ENCODE data around the gene PLOD1. TPM values are rescaled to one million over a fixed set of nuclear protein-coding genes. Genes with fewer than 3 reads are reported as not detected.

Gene PLOD1
- total RNA-seq, 1 donor from 2014 or later, result 52.6 TPM

DNA sequence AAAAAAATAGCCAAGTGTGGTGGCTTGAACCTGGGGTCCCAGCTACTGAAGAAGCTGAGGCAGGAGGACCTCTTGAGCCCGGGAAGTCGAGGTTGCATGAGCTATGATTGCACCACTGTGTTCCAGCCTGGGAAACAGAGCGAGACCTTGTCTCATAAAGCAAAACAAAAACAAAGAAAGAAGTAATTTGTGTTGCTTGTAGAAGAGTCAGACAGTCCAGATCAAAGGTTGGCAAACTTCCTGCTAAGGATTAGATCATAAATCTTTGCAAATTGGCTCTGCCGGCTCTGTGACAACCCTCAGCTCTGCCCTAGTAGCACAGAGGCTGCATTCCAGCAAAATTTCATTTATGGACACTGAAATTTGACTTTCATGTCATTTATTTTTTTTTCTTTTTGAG lies 26.7 kb downstream of the PLOD1 start:
- intact Hi-C loops (cut with DNase I), result no loop called here
- no peak for DNase-seq (ENCODE audit: low spot score)

DNA sequence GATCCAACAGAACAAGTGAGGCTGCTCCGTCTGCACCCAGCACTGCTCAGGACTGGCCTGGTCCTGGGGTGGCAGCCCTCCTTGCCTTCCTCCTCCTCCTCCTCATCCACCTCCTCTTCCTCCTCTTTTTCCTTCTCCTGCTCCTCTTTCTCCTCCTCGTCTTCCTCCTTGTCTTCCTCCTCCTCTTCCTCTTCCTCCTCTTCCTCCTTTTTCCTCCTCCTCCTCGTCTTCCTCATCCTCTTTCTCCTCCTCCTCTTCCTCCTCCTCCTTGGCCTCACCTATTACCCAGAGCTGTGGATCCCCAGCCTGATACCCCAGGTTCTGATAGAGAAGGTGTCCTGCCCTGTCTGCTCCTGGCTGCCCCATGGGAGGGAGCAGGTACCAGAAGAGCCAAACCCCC lies 29.1 kb downstream of the PLOD1 start:
- DNase-seq (ENCODE audit: low spot score), result no peak
- intact Hi-C loops (cut with DNase I), result no loop called here

DNA sequence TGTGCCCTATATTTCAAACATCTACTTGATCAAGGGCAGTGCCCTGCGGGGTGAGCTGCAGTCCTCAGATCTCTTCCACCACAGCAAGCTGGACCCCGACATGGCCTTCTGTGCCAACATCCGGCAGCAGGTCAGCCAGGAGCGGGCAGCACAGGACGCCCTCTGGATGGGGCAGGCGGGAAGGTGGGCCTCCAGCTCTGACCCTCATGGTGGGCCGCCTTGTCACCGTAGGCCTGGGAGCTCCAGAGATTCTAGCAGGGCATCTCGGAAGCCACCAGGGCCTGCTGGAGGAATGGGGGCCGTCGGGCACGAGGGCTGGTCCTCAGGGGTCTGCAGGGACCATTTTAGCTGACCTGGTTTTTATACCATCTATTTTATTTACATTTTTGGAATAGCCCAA lies 30.1 kb downstream of the PLOD1 start:
- no peak for DNase-seq (ENCODE audit: low spot score)
- intact Hi-C loops (cut with DNase I), result loop anchor here (5.0 kb wide), 1 partner anchor 127 kb away; no protein-coding TSS in a partner anchor

DNA sequence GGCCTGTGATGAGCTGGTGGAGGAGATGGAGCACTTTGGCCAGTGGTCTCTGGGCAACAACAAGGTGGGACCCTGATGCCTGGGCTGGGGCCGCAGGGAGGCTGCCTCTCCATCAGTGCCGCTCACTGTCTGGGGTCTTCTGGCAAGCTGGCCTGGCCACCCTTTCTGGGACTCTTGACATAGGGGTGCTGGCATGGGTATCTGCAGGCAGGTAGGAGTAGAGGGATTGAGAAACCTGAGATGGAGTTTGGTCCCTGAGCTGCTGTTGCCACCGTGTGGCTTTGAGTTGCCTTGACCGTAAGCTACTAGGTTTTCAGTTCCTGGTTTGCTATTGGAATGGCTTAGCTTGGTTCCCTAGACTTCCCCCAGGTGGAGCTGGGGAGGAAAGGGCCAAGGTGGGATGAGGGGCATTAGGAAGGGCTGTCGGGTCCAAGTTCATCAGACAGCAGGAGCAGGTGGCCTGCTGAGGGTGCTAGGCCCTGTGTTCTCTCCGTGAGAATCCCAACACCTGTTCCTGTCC lies 32.6 kb downstream of the PLOD1 start:
- intact Hi-C loops (cut with DNase I), result loop anchor here (5.0 kb wide), 1 partner anchor 130 kb away; no protein-coding TSS in a partner anchor

DNA sequence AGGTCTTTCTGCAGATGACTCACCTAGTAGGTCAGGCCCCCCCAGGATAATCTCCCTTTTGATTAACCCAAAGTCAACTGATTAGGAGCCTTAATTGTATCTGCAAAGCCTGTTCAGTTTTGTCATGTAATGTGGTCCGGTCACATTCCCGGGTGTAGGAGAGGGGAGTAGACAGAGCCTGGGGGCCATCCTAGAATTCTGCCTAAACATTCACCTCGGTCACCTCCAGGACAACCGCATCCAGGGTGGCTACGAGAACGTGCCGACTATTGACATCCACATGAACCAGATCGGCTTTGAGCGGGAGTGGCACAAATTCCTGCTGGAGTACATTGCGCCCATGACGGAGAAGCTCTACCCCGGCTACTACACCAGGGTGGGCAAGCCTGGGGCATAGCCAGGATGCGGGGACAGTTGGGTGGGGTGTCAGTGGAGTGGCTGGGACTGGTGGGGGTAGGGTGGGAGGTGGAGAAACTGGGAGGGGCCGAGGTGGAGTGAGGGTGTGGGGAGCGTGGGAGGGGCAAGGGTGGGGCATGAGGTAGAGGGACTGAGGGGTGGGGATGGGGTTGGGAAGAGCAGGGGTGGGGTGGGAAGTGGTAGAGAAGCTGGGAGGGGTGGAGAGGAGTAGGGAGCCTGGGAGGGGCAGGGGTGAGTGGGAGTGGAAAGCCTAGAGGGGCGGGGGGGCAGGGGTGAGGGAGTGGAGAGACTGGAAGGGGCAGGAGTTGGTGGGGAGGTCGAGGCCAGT lies 36.1 kb downstream of the PLOD1 start:
- intact Hi-C loops (cut with DNase I), result no loop called here
- no peak for DNase-seq (ENCODE audit: low spot score)

More for the DNA sequence above, 32.6 kb downstream of the PLOD1 start:
- DNase-seq (ENCODE audit: low spot score), result no peak

DNA sequence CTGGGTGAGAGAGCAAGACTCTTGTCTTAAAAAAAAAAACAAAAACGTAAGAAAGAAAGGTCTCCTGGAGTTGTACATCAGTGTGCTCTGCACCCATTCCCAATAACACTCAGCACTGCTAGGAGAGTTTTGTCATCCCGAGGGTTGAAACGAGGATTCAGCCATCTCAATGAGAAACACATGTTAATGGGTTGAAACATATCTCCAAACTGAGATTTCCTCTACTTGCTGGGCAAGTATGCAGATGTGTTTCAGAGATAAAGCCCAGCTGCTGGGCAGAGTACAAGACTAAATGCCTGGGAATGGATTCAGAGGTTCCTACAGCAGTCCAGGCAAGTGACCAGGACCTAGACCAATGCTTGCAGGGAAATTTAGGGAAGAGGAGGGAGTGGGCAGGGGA lies 43.1 kb downstream of the PLOD1 start:
- DNase-seq (ENCODE audit: low spot score), result no peak
- intact Hi-C loops (cut with DNase I), result loop anchor here (5.0 kb wide), 1 partner anchor 40 kb away; no protein-coding TSS in a partner anchor

DNA sequence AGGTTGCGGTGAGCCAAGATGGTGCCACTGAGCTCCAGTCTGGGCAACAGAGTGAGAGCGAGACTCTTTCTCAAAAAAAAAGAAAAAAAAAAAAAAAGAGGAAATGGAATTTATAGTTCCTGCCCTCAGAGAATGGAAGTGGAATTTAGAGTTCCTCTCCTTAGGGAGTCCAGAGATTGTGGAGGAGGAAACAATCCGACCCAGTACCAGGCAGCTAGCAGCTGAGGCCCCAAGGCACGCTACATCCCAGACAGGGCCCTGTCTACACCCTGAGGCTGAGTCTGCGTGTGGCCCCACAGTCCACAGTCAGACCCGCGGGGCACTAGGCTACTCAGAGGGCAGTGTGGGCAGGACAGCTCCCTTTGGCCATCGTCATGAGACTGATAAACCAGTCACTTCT lies 43.8 kb downstream of the PLOD1 start:
- intact Hi-C loops (cut with DNase I), result loop anchor here (5.0 kb wide), 1 partner anchor 41 kb away; no protein-coding TSS in a partner anchor
- no peak for DNase-seq (ENCODE audit: low spot score)

DNA sequence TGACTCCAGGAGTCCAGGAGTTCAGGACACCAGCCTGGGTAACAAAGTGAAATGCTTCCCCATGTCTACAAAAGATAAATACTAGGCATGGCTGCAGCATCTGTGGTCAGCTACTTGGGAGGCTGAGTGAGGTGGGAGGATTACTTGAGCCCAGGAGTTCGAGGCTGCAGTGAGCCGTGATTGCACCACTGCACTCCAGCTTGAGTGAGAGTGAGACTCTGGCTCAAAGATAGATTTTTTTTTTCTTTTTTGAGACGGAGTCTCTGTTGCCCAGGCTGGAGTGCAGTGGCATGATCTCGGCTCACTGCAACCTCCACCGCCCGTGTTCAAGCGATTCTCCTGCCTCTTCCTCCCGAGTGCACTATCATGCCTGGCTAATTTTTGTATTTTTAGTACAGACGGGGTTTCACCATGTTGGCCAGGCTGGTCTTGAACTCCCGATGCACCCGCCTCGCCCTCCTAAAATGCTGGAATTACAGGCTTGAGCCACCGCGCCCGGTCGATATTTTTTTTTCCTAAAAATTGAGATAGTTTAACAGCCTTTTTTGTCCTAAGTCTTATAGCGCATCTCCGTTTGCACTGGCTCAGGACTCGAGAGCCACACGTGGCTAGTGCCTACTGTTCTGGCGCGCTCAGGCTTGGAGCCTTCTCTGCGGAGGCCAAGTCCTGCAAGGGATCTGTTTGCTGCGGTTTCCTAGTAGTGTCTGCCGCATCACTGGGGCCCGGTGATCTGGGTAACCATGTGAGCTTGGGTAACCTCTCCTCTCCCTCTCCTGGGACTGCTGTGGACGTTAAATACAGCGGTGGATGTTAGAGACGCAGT lies 44.7 kb downstream of the PLOD1 start:
- no peak for DNase-seq (ENCODE audit: low spot score)
- intact Hi-C loops (cut with DNase I), result loop anchor here (5.0 kb wide), 1 partner anchor 42 kb away; no protein-coding TSS in a partner anchor

DNA sequence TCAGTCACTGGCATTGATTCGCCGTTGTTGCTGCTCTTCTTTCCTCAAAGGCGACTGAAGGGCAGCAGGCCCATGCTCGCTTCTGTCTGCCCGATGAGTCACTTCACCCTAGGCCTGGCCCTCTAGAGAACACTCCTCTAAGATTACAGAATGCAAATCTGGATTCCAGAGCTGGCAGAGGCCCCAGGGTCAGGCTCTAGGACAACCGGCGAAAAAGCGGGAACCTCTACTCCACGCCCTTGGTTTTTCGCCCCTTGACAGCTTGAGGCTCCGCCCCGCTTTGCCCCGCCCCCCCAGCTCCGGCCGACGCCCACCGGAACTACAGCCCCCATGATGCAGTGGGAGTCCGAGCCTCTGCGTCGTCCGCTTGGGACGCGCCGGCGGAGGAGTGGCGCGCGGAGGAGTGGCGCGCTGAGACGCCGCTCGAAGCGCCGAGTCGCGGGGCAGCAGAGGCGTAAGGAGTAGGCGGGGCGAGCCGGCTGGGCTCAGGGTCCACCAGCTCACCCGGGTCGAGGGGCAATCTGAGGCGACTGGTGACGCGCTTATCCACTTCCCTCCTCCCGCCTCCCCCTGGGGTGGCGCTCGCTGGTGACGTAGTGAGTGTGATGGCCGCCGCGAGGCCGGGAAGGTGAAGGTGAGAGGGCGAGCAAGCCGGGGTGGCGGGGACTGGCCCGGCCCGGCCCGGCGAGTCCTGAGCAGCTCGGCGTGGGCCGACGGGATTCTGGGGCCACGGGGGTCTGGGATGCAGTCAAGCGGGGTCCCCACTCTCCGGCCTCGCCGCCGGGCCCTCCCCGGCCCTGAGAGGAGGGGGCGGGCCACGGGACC lies 45.5 kb downstream of the PLOD1 start, which contains the start of gene MFN2:
Gene MFN2 (plus strand): TSS at position 594 of the 825 bp plus-strand sequence. CDS start 8,725 bp downstream, outside the sequence.
- intact Hi-C loops (cut with DNase I), result loop anchor here (5.0 kb wide), 2 partner anchors 43 to 73 kb away; no protein-coding TSS in a partner anchor
- peak; percentile 98 for DNase-seq (ENCODE audit: low spot score)

DNA sequence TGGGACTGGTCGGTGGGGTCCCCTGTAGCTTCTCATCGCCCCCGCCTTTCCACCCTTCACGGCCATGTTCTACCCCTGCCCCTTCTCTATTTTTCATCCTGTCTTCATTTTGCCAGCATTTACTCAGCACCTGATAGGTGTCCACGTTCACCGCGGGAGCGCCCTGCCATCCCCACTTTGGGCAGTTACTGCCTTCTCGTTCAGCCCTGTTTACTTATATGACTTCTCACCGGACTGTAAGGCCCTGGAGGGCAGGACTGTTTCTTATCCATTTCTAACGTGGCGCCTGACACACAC lies 46.1 kb downstream of the PLOD1 start:
- intact Hi-C loops (cut with DNase I), result loop anchor here (5.0 kb wide), 1 partner anchor 73 kb away; no protein-coding TSS in a partner anchor
- no peak for DNase-seq (ENCODE audit: low spot score)

DNA sequence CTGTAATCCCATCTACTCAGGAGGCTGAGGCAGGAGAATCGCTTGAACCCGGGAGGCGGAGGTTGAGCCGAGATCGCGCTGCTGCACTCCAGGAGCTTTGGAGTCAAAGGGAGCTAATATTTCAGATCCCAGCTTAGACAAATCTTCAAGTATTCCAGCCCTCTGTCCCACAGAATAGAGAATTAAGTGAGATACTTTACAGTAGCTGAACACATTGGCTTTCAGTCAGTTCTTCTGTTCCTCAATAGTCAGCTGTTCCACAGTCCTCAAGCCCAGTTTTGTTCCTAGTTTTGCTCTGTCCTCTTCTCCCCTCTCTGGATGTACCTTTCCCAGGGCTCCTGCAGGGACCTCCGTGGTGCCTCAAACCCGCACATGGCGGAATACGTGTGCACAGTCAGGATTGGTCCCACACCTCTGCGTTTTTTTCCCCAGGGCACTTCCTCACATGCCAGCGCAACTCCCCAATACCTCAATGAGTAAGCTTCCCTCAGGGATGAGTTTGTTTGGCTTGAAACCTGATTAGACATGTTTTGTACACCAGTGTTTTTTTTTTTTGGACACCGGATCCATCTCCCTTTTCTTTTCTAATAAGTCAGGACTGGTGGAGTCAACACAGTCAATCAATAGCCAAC lies 47.0 kb downstream of the PLOD1 start:
- intact Hi-C loops (cut with DNase I), result loop anchor here (5.0 kb wide), 1 partner anchor 74 kb away; no protein-coding TSS in a partner anchor
- DNase-seq (ENCODE audit: low spot score), result no peak

DNA sequence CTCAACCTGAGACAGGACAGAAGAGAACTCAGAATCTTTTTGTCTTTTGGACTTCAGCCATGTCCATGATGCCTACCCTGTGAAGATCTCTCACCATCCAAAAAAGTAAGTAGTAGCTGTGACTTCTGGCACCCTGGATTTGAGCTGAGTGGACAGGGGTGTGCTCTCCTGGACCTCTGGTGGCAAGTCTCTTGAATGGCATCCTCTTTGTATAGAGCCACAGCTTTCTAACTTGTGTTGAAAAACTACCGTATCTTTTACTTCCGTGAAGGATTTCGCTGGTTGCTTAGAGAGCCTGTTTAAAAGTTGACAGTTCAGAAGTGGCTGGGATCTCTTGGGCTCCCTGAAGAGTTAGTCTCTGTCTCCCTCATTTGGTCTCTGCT lies 47.5 kb downstream of the PLOD1 start:
- intact Hi-C loops (cut with DNase I), result loop anchor here (5.0 kb wide), 1 partner anchor 75 kb away; no protein-coding TSS in a partner anchor
- no peak for DNase-seq (ENCODE audit: low spot score)

DNA sequence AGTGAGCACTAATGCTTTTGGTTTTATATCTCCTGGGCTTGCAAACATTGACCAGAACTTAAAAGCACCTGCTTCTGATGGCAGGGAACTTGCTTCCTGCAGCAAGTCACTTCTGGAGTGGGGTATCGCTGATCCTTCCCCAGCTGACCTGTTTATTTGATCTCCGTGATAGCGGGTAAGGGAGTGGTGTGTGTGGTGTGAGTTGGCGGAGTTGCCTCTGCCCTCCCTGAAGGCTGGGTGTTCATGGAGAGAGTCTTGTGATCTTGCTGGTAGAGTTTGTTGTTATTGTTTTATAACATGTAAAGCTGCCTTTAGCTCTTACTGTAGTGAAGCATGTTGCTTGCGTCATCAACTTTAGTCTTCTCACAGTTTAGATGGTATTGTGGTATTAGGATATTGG lies 49.6 kb downstream of the PLOD1 start:
- no peak for DNase-seq (ENCODE audit: low spot score)
- intact Hi-C loops (cut with DNase I), result loop anchor here (5.0 kb wide), 1 partner anchor 77 kb away; no protein-coding TSS in a partner anchor

DNA sequence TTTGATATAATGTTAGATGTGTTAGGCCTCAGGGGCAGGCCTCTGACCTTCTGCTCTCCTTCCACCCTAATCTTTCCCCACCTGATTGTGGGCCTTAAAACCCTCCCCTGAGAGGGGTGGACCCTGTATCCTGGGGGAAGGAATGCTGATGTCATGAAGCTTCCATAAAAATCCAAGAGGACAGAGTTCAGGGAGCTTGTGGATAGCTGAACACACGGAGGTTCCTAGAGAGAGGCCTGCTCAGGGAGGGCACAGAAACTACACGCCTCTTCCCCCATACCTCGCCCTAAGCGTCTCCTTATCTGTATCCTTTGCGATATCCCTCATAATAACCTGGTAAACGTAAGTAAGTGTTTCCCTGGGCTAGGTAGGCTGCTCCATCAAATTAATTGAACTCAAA lies 50.1 kb downstream of the PLOD1 start:
- DNase-seq (ENCODE audit: low spot score), result no peak
- intact Hi-C loops (cut with DNase I), result loop anchor here (5.0 kb wide), 1 partner anchor 77 kb away; no protein-coding TSS in a partner anchor

DNA sequence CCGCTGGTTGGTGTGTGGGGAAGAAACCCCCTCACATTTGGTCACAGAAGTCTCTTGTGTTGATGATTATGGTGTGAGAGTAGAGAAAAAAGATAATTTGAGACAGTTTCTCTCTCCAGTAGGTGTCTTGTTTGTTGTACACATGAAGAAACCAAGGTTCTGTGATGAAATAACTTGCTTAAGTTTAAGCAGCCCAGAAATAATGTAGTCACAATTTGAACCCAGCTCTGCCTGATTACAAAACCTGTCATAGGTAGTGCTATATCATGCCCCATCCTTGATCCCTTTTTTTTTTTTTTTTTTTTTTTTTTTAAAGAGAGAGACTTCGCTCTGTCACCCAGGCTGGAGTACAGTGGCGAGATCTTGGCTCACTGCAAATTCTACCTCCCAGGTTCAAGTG lies 50.7 kb downstream of the PLOD1 start:
- intact Hi-C loops (cut with DNase I), result no loop called here
- DNase-seq (ENCODE audit: low spot score), result no peak

DNA sequence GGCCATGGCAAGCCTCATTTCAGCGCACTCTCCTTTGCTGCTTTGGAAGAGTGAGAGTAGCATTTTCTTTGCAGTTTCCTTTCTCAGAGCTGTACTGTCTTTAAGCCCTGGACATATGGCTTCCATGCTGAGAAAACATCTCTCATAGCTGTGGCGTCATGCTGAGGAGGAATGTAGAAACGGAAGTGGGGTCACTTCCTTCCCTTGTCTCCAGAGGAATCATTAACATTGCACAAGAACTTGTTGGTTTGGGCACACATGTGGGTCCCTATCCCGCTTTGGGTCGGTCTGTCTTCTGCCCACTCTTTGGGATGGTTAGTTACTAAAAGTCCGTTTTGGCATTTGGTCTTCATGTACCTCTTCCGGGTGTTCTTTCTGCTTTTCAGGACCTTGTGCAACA lies 51.3 kb downstream of the PLOD1 start:
- intact Hi-C loops (cut with DNase I), result no loop called here
- no peak for DNase-seq (ENCODE audit: low spot score)

DNA sequence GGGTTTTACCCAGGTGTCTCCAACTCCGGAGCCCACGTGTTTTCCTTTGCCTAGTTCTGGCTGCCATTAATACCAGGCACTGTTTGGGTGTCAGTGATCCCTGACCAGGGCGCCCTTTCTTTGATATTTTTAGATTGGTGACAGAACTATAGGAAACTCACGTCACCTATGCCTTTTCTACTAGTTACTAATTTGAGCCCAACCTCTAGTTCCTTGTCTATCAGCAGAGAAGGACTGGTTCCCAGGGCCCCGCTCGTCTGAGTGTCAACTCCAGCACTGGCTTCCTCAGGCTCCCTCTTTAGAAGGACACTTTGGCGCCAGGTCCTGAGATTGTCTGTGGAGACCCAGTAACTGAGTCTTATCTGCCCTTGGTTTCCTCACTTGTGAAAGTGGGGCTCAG lies 55.2 kb downstream of the PLOD1 start:
- intact Hi-C loops (cut with DNase I), result loop anchor here (2.0 kb wide), 1 partner anchor 103 kb away; no protein-coding TSS in a partner anchor
- no peak for DNase-seq (ENCODE audit: low spot score)

DNA sequence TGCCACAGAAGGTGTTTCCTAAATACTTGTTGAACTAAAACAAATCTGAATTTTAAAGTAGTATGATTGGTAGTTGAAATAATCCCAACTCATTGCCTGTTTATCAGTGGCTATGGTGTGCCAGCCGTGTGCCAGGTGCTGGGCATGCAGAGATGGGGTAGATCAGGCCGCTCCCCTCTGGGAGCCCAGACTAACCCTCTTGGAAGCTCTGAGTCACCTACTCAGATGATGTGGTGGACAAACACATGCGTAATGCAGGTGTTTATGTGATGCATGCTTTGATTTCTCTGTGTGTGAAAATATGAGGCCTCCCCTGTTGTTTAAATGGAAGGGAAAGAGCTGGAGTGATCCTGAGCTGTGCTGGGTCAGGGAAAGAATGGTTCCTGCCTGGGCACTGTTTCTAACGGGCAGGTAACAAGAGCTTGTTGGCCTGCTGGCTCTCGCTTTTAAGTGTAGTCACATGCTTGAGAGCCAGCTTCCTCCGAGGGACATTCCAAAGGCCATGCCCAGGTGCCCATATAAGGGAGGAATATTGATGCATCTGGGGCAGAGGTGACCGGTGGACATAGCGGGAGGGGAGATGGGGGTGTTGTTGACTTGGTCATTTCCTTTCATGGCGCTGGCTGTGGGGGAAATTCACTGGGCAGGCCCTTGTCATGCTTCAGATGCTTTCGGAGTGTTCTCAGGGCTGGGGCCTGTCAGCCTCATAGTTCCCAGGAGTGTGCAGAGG lies 56.0 kb downstream of the PLOD1 start:
- DNase-seq (ENCODE audit: low spot score), result peak; percentile 85
- intact Hi-C loops (cut with DNase I), result loop anchor here (2.0 kb wide), 1 partner anchor 104 kb away; no protein-coding TSS in a partner anchor

Measured in cardiac septum (tissue), 1 donor.